Osteoblast (primary cell): ENCODE results near the gene RYR3. TPM values are rescaled to one million over a fixed set of nuclear protein-coding genes. Genes with fewer than 3 reads are reported as not detected.

Experiments
- DNase-seq: peaks from one replicate; pipeline ENCODE4 v3.0.0; 2011; ENCODE audit warnings: low spot score, mixed read lengths; ENCODE audit not compliant: insufficient read length; ENCODE audit errors: missing footprints
- H2AFZ ChIP-seq: 2 replicates; pipeline ENCODE4 v1.6.0; 2011; ENCODE audit warnings: mild to moderate bottlenecking, low read length
- H3K27ac ChIP-seq: 2 replicates; pipeline ENCODE4 v1.5.1; 2011; ENCODE audit warnings: mild to moderate bottlenecking, low read depth, low read length, moderate library complexity
- H3K27me3 ChIP-seq: 2 replicates; pipeline ENCODE4 v1.6.0; 2012; ENCODE audit warnings: mild to moderate bottlenecking, control low read depth, inconsistent platforms, low read length, moderate library complexity; ENCODE audit not compliant: insufficient read depth
- H3K36me3 ChIP-seq: 2 replicates; pipeline ENCODE4 v1.5.1; 2011; ENCODE audit warnings: mild to moderate bottlenecking, low read length, control low read depth, moderate library complexity; ENCODE audit not compliant: insufficient read depth
- H3K4me1 ChIP-seq: 2 replicates; pipeline ENCODE4 v1.5.1; 2011; ENCODE audit warnings: mild to moderate bottlenecking, low read length, control low read depth, moderate library complexity; ENCODE audit not compliant: insufficient read depth
- H3K4me2 ChIP-seq: 2 replicates; pipeline ENCODE4 v1.6.0; 2011; ENCODE audit warnings: mild to moderate bottlenecking, low read length; ENCODE audit not compliant: insufficient read depth
- H3K4me3 ChIP-seq: fragments of 200-600 bp; sonication (generic); 3 replicates; pipeline ENCODE4 v1.5.1; 2012; ENCODE audit warnings: mild to moderate bottlenecking, low read length, inconsistent platforms; ENCODE audit not compliant: insufficient read depth
- H3K79me2 ChIP-seq: 2 replicates; pipeline ENCODE4 v1.6.0; 2012; ENCODE audit warnings: mild to moderate bottlenecking, low read length, control low read depth, inconsistent platforms; ENCODE audit not compliant: insufficient read depth
- H3K9me3 ChIP-seq: 2 replicates; pipeline ENCODE4 v1.5.1; 2011; ENCODE audit warnings: low read depth, low read length, control low read depth
- H4K20me1 ChIP-seq: 2 replicates; pipeline ENCODE4 v1.6.0; 2012; ENCODE audit warnings: mild to moderate bottlenecking, low read length, control low read depth; ENCODE audit not compliant: insufficient read depth
- CTCF ChIP-seq: IDR thresholded peaks from 2 replicates; pipeline ENCODE4 v1.5.1; 2011; ENCODE audit warnings: mild to moderate bottlenecking, low read depth, low read length, moderate library complexity; ENCODE audit errors: extremely low read depth
- total RNA-seq: library from RNA; depleted of rRNA; stranded (reverse); fragments of >200 nt; gene quantifications from 2 replicates; pipeline ENCODE4 v1.2.3, GENCODE V29; 2012

RYR3 gene
- total RNA-seq, 1 donor = not detected

- H3K27ac ChIP-seq = no peak overlapping the region
- no peak overlapping the region for H3K4me2 ChIP-seq
- H3K79me2 ChIP-seq = no peaks in the 10 kb centered on the region
- no peaks in the 10 kb centered on the region for H3K9me3 ChIP-seq
- H3K4me1 ChIP-seq = no peaks in the 10 kb centered on the region
- TF ChIP-seq CTCF = no peak
- H3K4me3 ChIP-seq = no peak overlapping the region
- H3K27me3 ChIP-seq = no peaks in the 10 kb centered on the region
- no peaks in the 10 kb centered on the region for H3K36me3 ChIP-seq
- no peaks in the 10 kb centered on the region for H4K20me1 ChIP-seq
- DNase-seq = no peak
- H2AFZ ChIP-seq = no peak overlapping the region
These were observed 9.2 kb downstream of the RYR3 start for GRCh38 chr15:33320017-33320416.

- H3K36me3 ChIP-seq = no peaks in the 10 kb centered on the region
- no peak overlapping the region for H3K27ac ChIP-seq
- no peak overlapping the region for H3K4me2 ChIP-seq
- H2AFZ ChIP-seq = no peak overlapping the region
- H3K4me3 ChIP-seq = no peak overlapping the region
- no peaks in the 10 kb centered on the region for H3K79me2 ChIP-seq
- no peaks in the 10 kb centered on the region for H4K20me1 ChIP-seq
- no peaks in the 10 kb centered on the region for H3K9me3 ChIP-seq
- DNase-seq = no peak
- no peaks in the 10 kb centered on the region for H3K4me1 ChIP-seq
- TF ChIP-seq CTCF = no peak
- H3K27me3 ChIP-seq = no peaks in the 10 kb centered on the region
These were observed 11.3 kb downstream of the RYR3 start for GRCh38 chr15:33322091-33322490.

GRCh38 chr15:33324609-33325008, 13.8 kb downstream of the RYR3 start:
- H3K9me3 ChIP-seq = no peaks in the 10 kb centered on the region
- H3K27me3 ChIP-seq = no peaks in the 10 kb centered on the region
- H3K4me3 ChIP-seq = no peak overlapping the region
- no peaks in the 10 kb centered on the region for H3K4me1 ChIP-seq
- no peaks in the 10 kb centered on the region for H3K79me2 ChIP-seq
- H2AFZ ChIP-seq = no peak overlapping the region
- H4K20me1 ChIP-seq = no peaks in the 10 kb centered on the region
- H3K36me3 ChIP-seq = no peaks in the 10 kb centered on the region
- no peak for DNase-seq
- no peak overlapping the region for H3K4me2 ChIP-seq
- no peak for TF ChIP-seq CTCF
- H3K27ac ChIP-seq = no peak overlapping the region

- Histone ChIP-seq H2AFZ (no peak overlapping the region), H3K36me3 (no peaks in the 10 kb centered on the region), H3K27me3 (no peaks in the 10 kb centered on the region), H3K79me2 (no peaks in the 10 kb centered on the region), H3K4me1 (no peaks in the 10 kb centered on the region), H3K4me2 (no peak overlapping the region), H3K4me3 (no peak overlapping the region), H3K9me3 (no peaks in the 10 kb centered on the region), H3K27ac (no peak overlapping the region), H4K20me1 (no peaks in the 10 kb centered on the region)
- no peak for TF ChIP-seq CTCF
- no peak for DNase-seq
These were observed 16.1 kb downstream of the RYR3 start for GRCh38 chr15:33326908-33327307.
